Stimulated activated CD8-positive, alpha-beta memory T cell treated with anti-CD3 and anti-CD28 coated beads, Interleukin-2, amount 100 ng/mL, for 1 hour (primary cell): ENCODE measurements around the gene ELAC2.

Experiments
- DNase-seq, 2 donors: peaks; one replicate each; pipeline ENCODE4 v3.0.0-alpha.2; 2020; ENCODE audit warnings: low read depth in 2 of 2

ELAC2 gene

DNA sequence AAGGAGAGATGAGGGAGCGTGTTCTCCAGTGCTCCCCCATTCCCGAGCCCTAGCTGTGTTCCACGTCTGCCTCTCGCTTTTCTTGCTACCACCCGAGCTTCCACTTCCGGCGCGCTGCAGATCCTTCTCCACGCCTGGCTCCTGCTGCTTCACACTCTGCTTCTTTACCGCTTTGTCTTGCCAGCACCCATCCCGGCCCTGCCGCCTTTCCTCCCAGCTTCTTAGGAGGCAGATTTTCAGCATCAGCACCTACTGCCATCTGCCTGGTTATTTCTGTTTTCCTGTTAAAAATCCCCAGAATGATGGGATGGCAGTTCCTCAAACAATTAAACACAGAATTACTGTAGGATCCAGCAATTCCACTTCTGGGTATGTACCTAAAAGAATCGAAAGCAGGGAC is 64.7 kb downstream of the ELAC2 start:
- DNase-seq = no peak

DNA sequence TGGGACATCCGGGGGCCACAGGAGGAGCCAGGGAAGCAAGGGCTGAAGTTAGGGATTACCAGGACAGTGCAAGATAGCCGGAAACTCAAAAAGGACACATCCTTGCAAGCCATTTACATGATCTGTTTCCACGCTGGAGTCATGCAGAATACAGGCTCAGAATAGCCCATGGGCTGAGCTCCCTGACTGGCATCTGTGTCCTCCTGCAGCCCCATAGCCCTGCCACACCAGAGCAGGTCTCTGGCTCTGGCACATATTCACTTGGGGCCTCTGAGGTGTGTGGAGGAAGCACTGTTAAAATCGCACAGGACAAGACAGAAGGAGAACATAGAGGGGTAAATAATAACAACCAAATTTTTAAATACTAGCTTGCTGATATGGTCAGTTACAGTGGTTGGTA is 65.8 kb downstream of the ELAC2 start:
- DNase-seq = no peak

DNA sequence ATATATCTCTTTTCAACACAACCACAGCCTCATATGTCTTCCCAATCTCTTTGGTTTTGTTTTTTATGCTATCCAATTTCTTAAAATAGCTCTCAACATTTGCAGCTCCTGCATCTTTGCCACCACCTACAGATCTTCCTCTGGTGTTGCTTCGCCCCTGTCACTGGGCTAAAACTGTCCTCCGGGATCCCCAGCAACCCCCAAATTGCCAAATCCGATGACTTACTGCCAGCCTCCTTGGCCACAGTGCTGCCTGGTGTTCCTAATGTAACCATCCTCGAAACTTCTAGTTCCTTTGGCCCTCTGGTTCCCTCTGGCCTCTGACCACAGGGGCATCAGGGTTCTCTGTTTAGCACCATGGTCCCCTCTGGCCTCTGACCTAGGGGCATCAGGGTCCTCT is 70.8 kb downstream of the ELAC2 start:
- no peak for DNase-seq
